ENCODE data around the gene GSDMA.
A peak's percentile ranks its signal among the peaks of the same experiment; 100 is the strongest.

The GSDMA gene

GRCh38 chr17:39996800-39997199, 34.0 kb downstream of the GSDMA start:
- H3K23ac ChIP-seq (ENCODE audit: low read length in 2 of 2): no peak overlapping the region
- H3K9me3 ChIP-seq (ENCODE audit: control insufficient read depth, low read length): no peaks in the 10 kb centered on the region
- H2BK15ac ChIP-seq (ENCODE audit: low read depth, poor library complexity, severe bottlenecking): no peak overlapping the region
- DNase-seq: no peak
- no peak overlapping the region for H3K4me3 ChIP-seq (ENCODE audit: insufficient read depth in 1 of 2, low read depth in 1 of 2, low read length in 2 of 2)
- 81% methylated on average over 6 of the region's 6 CpGs for WGBS
- H3K4ac ChIP-seq (ENCODE audit: low read depth in 1 of 2, low read length in 2 of 2): no peak overlapping the region
- H2AK5ac ChIP-seq (ENCODE audit: low read length, severe bottlenecking): no peak overlapping the region
- H3K79me1 ChIP-seq (replicated peaks; ENCODE audit: low read length, poor library complexity, severe bottlenecking): peaks cover 8% of the 10 kb centered on the region
- H2AFZ ChIP-seq (ENCODE audit: low read depth, low read length): no peak overlapping the region
- no peaks in the 10 kb centered on the region for H3K27me3 ChIP-seq (ENCODE audit: control insufficient read depth in 1 of 2, insufficient read depth in 1 of 2, low read length in 2 of 2)
- peaks cover 63% of the 10 kb centered on the region in 2 experiments for H3K36me3 ChIP-seq (ENCODE audit: control insufficient read depth in 1 of 2, insufficient read depth in 2 of 2, low read depth in 1 of 2, low read length in 2 of 2)
- H3K14ac ChIP-seq (ENCODE audit: low read length in 2 of 2): no peak overlapping the region
- no peak overlapping the region for H3K18ac ChIP-seq (ENCODE audit: low read depth in 1 of 2, low read length in 2 of 2)
- no peaks in the 10 kb centered on the region for H3K4me1 ChIP-seq (ENCODE audit: control insufficient read depth, insufficient read depth, low read depth, low read length)
- H3K27ac ChIP-seq (ENCODE audit: low read length, poor library complexity, severe bottlenecking): no peak overlapping the region
- H2BK120ac ChIP-seq (ENCODE audit: low read depth, low read length): no peak overlapping the region
- H4K8ac ChIP-seq (ENCODE audit: low read length): no peak overlapping the region
- H2BK5ac ChIP-seq (ENCODE audit: low read depth, low read length, poor library complexity, severe bottlenecking): no peak overlapping the region
- no peak overlapping the region for H2BK12ac ChIP-seq (ENCODE audit: low read length in 2 of 2)
- H3K4me2 ChIP-seq (ENCODE audit: low read length, poor library complexity, severe bottlenecking): no peak overlapping the region
- peak overlapping the region; percentile 1 for H3K9ac ChIP-seq (ENCODE audit: low read length)
- H4K91ac ChIP-seq (ENCODE audit: low read length): no peak overlapping the region

DNA sequence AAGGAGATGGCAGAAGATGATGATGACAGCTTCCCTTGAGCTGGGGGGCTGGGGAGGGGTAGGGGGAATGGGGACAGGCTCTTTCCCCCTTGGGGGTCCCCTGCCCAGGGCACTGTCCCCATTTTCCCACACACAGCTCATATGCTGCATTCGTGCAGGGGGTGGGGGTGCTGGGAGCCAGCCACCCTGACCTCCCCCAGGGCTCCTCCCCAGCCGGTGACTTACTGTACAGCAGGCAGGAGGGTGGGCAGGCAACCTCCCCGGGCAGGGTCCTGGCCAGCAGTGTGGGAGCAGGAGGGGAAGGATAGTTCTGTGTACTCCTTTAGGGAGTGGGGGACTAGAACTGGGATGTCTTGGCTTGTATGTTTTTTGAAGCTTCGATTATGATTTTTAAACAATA, 34.7 kb downstream of the GSDMA start:
- Histone ChIP-seq H3K27me3 (ENCODE audit: control insufficient read depth in 1 of 2, insufficient read depth in 1 of 2, low read length in 2 of 2) (no peaks in the 10 kb centered on the region), H3K4ac (ENCODE audit: low read depth in 1 of 2, low read length in 2 of 2) (no peak overlapping the region), H3K18ac (ENCODE audit: low read depth in 1 of 2, low read length in 2 of 2) (no peak overlapping the region), H2BK15ac (ENCODE audit: low read depth, poor library complexity, severe bottlenecking) (no peak overlapping the region), H2BK12ac (ENCODE audit: low read length in 2 of 2) (no peak overlapping the region), H2BK5ac (ENCODE audit: low read depth, low read length, poor library complexity, severe bottlenecking) (no peak overlapping the region), H3K4me1 (ENCODE audit: control insufficient read depth, insufficient read depth, low read depth, low read length) (no peaks in the 10 kb centered on the region), H4K91ac (ENCODE audit: low read length) (no peak overlapping the region), H3K14ac (ENCODE audit: low read length in 2 of 2) (no peak overlapping the region), H3K4me3 (ENCODE audit: insufficient read depth in 1 of 2, low read depth in 1 of 2, low read length in 2 of 2) (no peak overlapping the region), H3K23ac (ENCODE audit: low read length in 2 of 2) (no peak overlapping the region), H3K36me3 (ENCODE audit: control insufficient read depth in 1 of 2, insufficient read depth in 2 of 2, low read depth in 1 of 2, low read length in 2 of 2) (peaks cover 56 to 57% of the 10 kb centered on the region in 2 experiments), H2AFZ (ENCODE audit: low read depth, low read length) (no peak overlapping the region), H3K4me2 (ENCODE audit: low read length, poor library complexity, severe bottlenecking) (no peak overlapping the region), H3K27ac (ENCODE audit: low read length, poor library complexity, severe bottlenecking) (no peak overlapping the region), H3K79me1 (replicated peaks; ENCODE audit: low read length, poor library complexity, severe bottlenecking) (peaks cover 8% of the 10 kb centered on the region), H3K9me3 (ENCODE audit: control insufficient read depth, low read length) (no peaks in the 10 kb centered on the region), H4K8ac (ENCODE audit: low read length) (no peak overlapping the region), H2BK120ac (ENCODE audit: low read depth, low read length) (no peak overlapping the region), H2AK5ac (ENCODE audit: low read length, severe bottlenecking) (no peak overlapping the region), H3K9ac (ENCODE audit: low read length) (no peak overlapping the region)
- DNase-seq: no peak
- 91% methylated on average over 3 of the region's 4 CpGs for WGBS

GRCh38 chr17:39999067-39999466, 36.3 kb downstream of the GSDMA start:
- Histone ChIP-seq H2AK5ac (ENCODE audit: low read length, severe bottlenecking) (no peak overlapping the region), H3K18ac (ENCODE audit: low read depth in 1 of 2, low read length in 2 of 2) (no peak overlapping the region), H3K4me1 (ENCODE audit: control insufficient read depth, insufficient read depth, low read depth, low read length) (no peaks in the 10 kb centered on the region), H3K4me3 (ENCODE audit: insufficient read depth in 1 of 2, low read depth in 1 of 2, low read length in 2 of 2) (no peak overlapping the region), H2BK15ac (ENCODE audit: low read depth, poor library complexity, severe bottlenecking) (no peak overlapping the region), H3K9ac (ENCODE audit: low read length) (no peak overlapping the region), H3K23ac (ENCODE audit: low read length in 2 of 2) (no peak overlapping the region), H3K27ac (ENCODE audit: low read length, poor library complexity, severe bottlenecking) (no peak overlapping the region), H3K36me3 (ENCODE audit: control insufficient read depth in 1 of 2, insufficient read depth in 2 of 2, low read depth in 1 of 2, low read length in 2 of 2) (peaks cover 40 to 42% of the 10 kb centered on the region in 2 experiments), H2AFZ (ENCODE audit: low read depth, low read length) (no peak overlapping the region), H3K14ac (ENCODE audit: low read length in 2 of 2) (no peak overlapping the region), H3K4me2 (ENCODE audit: low read length, poor library complexity, severe bottlenecking) (no peak overlapping the region), H3K4ac (ENCODE audit: low read depth in 1 of 2, low read length in 2 of 2) (no peak overlapping the region), H2BK5ac (ENCODE audit: low read depth, low read length, poor library complexity, severe bottlenecking) (no peak overlapping the region), H4K8ac (ENCODE audit: low read length) (no peak overlapping the region), H2BK12ac (ENCODE audit: low read length in 2 of 2) (no peak overlapping the region), H3K27me3 (ENCODE audit: control insufficient read depth in 1 of 2, insufficient read depth in 1 of 2, low read length in 2 of 2) (no peaks in the 10 kb centered on the region), H2BK120ac (ENCODE audit: low read depth, low read length) (no peak overlapping the region), H4K91ac (ENCODE audit: low read length) (no peak overlapping the region), H3K9me3 (ENCODE audit: control insufficient read depth, low read length) (no peaks in the 10 kb centered on the region), H3K79me1 (replicated peaks; ENCODE audit: low read length, poor library complexity, severe bottlenecking) (peaks cover 4% of the 10 kb centered on the region)
- peak; percentile 29 for DNase-seq
- 83% methylated on average over 4 of the region's 4 CpGs for WGBS

DNA sequence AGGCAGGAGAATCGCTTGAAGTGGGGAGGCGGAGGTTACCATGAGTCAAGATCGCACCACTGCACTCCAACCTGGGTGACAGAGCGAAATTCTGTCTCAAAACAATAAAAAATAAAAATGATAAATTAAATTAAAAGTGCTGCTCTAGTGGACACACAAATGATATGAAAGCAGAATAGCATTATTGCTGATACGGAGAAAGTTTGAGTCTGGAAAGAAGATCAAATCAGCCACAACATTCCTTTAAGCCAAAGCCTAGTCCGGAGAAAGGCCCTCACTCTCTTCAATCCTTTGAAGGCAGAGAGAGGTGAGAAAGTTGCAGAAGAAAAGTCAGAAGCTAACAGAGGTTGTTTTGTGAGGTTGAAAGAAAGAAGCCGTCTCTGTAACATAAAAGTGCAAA, 37.4 kb downstream of the GSDMA start:
- H3K14ac ChIP-seq (ENCODE audit: low read length in 2 of 2): no peak overlapping the region
- H3K36me3 ChIP-seq (ENCODE audit: control insufficient read depth in 1 of 2, insufficient read depth in 2 of 2, low read depth in 1 of 2, low read length in 2 of 2): peaks cover 29 to 31% of the 10 kb centered on the region in 2 experiments
- no peak overlapping the region for H3K4me2 ChIP-seq (ENCODE audit: low read length, poor library complexity, severe bottlenecking)
- no peaks in the 10 kb centered on the region for H3K4me1 ChIP-seq (ENCODE audit: control insufficient read depth, insufficient read depth, low read depth, low read length)
- no peak overlapping the region for H3K23ac ChIP-seq (ENCODE audit: low read length in 2 of 2)
- H2AFZ ChIP-seq (ENCODE audit: low read depth, low read length): no peak overlapping the region
- H2BK15ac ChIP-seq (ENCODE audit: low read depth, poor library complexity, severe bottlenecking): no peak overlapping the region
- H3K9me3 ChIP-seq (ENCODE audit: control insufficient read depth, low read length): no peaks in the 10 kb centered on the region
- H4K91ac ChIP-seq (ENCODE audit: low read length): no peak overlapping the region
- no peak overlapping the region for H2AK5ac ChIP-seq (ENCODE audit: low read length, severe bottlenecking)
- H3K27ac ChIP-seq (ENCODE audit: low read length, poor library complexity, severe bottlenecking): no peak overlapping the region
- no peak overlapping the region for H3K4ac ChIP-seq (ENCODE audit: low read depth in 1 of 2, low read length in 2 of 2)
- H3K18ac ChIP-seq (ENCODE audit: low read depth in 1 of 2, low read length in 2 of 2): no peak overlapping the region
- no peaks in the 10 kb centered on the region for H3K27me3 ChIP-seq (ENCODE audit: control insufficient read depth in 1 of 2, insufficient read depth in 1 of 2, low read length in 2 of 2)
- no peak overlapping the region for H2BK5ac ChIP-seq (ENCODE audit: low read depth, low read length, poor library complexity, severe bottlenecking)
- WGBS: 98% methylated on average over 4 of the region's 7 CpGs
- H3K79me1 ChIP-seq (replicated peaks; ENCODE audit: low read length, poor library complexity, severe bottlenecking): peaks cover 1% of the 10 kb centered on the region
- no peak overlapping the region for H2BK120ac ChIP-seq (ENCODE audit: low read depth, low read length)
- DNase-seq: no peak
- no peak overlapping the region for H4K8ac ChIP-seq (ENCODE audit: low read length)
- no peak overlapping the region for H3K9ac ChIP-seq (ENCODE audit: low read length)
- no peak overlapping the region for H2BK12ac ChIP-seq (ENCODE audit: low read length in 2 of 2)
- H3K4me3 ChIP-seq (ENCODE audit: insufficient read depth in 1 of 2, low read depth in 1 of 2, low read length in 2 of 2): no peak overlapping the region
